Measurements from ENCODE around the gene LCTL. TPM values are rescaled to one million over a fixed set of nuclear protein-coding genes. Genes with fewer than 3 reads are reported as not detected.

The LCTL gene
- polyA plus RNA-seq, 2 of the 4 experiments (the other 2 are of a cell fraction), result not detected

GRCh38 chr15:66614456-66614855, 48.7 kb upstream of the LCTL start:
- DNase-seq (ENCODE audit: low read depth in 1 of 2, low spot score in 1 of 2) (no peak), ATAC-seq (no peak), FAIRE-seq (no peak)
- TF ChIP-seq RARB (CRISPR knock-in tag; IDR thresholded peaks at IDR 0.05) (no peak), E2F6 (IDR thresholded peaks at IDR 0.05; ENCODE audit: borderline replicate concordance, low read depth) (no peak), HOXA7 (CRISPR knock-in tag; IDR thresholded peaks at IDR 0.05) (no peak), EHF (CRISPR knock-in tag; IDR thresholded peaks at IDR 0.05) (no peak), RCOR1 (IDR thresholded peaks at IDR 0.05; ENCODE audit: low read depth, low read length) (no peak), EP300 (IDR thresholded peaks at IDR 0.05) (no peak), FOXS1 (CRISPR knock-in tag; IDR thresholded peaks at IDR 0.05) (no peak)
- TF ChIP-seq, protein P1, sequence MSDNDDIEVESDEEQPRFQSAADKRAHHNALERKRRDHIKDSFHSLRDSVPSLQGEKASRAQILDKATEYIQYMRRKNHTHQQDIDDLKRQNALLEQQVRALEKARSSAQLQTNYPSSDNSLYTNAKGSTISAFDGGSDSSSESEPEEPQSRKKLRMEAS (IDR thresholded peaks at IDR 0.05), result no peak
- TF ChIP-seq, protein P2, sequence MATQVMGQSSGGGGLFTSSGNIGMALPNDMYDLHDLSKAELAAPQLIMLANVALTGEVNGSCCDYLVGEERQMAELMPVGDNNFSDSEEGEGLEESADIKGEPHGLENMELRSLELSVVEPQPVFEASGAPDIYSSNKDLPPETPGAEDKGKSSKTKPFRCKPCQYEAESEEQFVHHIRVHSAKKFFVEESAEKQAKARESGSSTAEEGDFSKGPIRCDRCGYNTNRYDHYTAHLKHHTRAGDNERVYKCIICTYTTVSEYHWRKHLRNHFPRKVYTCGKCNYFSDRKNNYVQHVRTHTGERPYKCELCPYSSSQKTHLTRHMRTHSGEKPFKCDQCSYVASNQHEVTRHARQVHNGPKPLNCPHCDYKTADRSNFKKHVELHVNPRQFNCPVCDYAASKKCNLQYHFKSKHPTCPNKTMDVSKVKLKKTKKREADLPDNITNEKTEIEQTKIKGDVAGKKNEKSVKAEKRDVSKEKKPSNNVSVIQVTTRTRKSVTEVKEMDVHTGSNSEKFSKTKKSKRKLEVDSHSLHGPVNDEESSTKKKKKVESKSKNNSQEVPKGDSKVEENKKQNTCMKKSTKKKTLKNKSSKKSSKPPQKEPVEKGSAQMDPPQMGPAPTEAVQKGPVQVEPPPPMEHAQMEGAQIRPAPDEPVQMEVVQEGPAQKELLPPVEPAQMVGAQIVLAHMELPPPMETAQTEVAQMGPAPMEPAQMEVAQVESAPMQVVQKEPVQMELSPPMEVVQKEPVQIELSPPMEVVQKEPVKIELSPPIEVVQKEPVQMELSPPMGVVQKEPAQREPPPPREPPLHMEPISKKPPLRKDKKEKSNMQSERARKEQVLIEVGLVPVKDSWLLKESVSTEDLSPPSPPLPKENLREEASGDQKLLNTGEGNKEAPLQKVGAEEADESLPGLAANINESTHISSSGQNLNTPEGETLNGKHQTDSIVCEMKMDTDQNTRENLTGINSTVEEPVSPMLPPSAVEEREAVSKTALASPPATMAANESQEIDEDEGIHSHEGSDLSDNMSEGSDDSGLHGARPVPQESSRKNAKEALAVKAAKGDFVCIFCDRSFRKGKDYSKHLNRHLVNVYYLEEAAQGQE (IDR thresholded peaks at IDR 0.05), result no peak
- Histone ChIP-seq H3K4me3 (no peak overlapping the region), H3K4me1 (peaks cover 12% of the 10 kb centered on the region), H3K27ac (no peak overlapping the region), H3K4me2 (no peak overlapping the region), H3K9me3 (no peaks in the 10 kb centered on the region)
- ChIA-PET CTCF (interaction anchor here (0.5 to 5.4 kb wide), 12 partner anchors 9 to 238 kb away, joined by 3 to 42 read pairs (median 6); no protein-coding TSS in a partner anchor), POLR2A (no interaction called here)
- 91% methylated on average over 5 of the region's 5 CpGs for WGBS (ENCODE audit: missing lambda C conversion rate)

DNA sequence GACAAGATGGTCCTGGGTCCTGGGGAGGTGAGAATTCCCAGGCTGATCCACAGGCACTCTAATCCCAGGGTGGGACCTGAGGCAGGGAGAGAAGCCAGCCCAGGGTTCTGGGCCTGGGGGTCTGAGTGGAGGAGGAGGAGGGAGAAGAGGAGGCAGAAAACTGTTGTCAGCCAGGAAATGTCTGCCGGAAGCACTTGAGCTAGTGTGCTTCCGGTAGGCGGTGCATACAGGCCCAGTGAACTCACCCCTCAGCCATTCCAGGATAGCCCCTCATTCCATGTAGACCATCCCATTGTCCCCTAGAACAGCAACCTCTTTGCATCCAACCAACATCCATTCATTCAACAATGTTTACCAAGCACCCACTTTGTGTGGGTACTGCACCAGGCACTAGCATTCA, 47.9 kb upstream of the LCTL start:
- ChIA-PET CTCF (interaction anchor here (0.5 to 5.4 kb wide), 12 partner anchors 8 to 238 kb away, joined by 3 to 42 read pairs (median 4); no protein-coding TSS in a partner anchor), POLR2A (no interaction called here)
- no peak for ATAC-seq
- FAIRE-seq, result no peak
- no peak overlapping the region for H3K4me2 ChIP-seq
- H3K4me3 ChIP-seq, result no peak overlapping the region
- no peak for TF ChIP-seq TFCP2L1 (CRISPR knock-in tag; IDR thresholded peaks at IDR 0.05)
- TF ChIP-seq E2F6 (IDR thresholded peaks at IDR 0.05; ENCODE audit: borderline replicate concordance, low read depth), result no peak
- TF ChIP-seq, protein P3, sequence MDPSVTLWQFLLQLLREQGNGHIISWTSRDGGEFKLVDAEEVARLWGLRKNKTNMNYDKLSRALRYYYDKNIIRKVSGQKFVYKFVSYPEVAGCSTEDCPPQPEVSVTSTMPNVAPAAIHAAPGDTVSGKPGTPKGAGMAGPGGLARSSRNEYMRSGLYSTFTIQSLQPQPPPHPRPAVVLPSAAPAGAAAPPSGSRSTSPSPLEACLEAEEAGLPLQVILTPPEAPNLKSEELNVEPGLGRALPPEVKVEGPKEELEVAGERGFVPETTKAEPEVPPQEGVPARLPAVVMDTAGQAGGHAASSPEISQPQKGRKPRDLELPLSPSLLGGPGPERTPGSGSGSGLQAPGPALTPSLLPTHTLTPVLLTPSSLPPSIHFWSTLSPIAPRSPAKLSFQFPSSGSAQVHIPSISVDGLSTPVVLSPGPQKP (IDR thresholded peaks at IDR 0.05; ENCODE audit: low read depth, low read length), result no peak
- TF ChIP-seq NR3C1 (IDR thresholded peaks at IDR 0.05), result no peak
- TF ChIP-seq MAZ (IDR thresholded peaks at IDR 0.05; ENCODE audit: borderline replicate concordance, low read depth, low read length), result no peak
- TF ChIP-seq HOXB13 (CRISPR knock-in tag; IDR thresholded peaks at IDR 0.05; ENCODE audit: low read depth), result no peak
- no peak for TF ChIP-seq NFE2L2 (conservative IDR thresholded peaks at IDR 0.05; ENCODE audit: low read length)
- TF ChIP-seq JUN (IDR thresholded peaks at IDR 0.05), result no peak
- TF ChIP-seq CEBPB (IDR thresholded peaks at IDR 0.05), result no peak
- TF ChIP-seq FOXS1 (CRISPR knock-in tag; IDR thresholded peaks at IDR 0.05), result no peak
- TF ChIP-seq, protein P2 (IDR thresholded peaks at IDR 0.05), result no peak
- no peak for TF ChIP-seq SREBF2 (IDR thresholded peaks at IDR 0.05)
- TF ChIP-seq HEYL (CRISPR knock-in tag; IDR thresholded peaks at IDR 0.05), result no peak
- no peak for TF ChIP-seq BHLHE40 (IDR thresholded peaks at IDR 0.05; ENCODE audit: low read depth, low read length)
- no peak for TF ChIP-seq RAD21 (conservative IDR thresholded peaks at IDR 0.05 in 1 of 2, IDR thresholded peaks at IDR 0.05 in 1 of 2)
- TF ChIP-seq, protein P4, sequence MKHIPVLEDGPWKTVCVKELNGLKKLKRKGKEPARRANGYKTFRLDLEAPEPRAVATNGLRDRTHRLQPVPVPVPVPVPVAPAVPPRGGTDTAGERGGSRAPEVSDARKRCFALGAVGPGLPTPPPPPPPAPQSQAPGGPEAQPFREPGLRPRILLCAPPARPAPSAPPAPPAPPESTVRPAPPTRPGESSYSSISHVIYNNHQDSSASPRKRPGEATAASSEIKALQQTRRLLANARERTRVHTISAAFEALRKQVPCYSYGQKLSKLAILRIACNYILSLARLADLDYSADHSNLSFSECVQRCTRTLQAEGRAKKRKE (CRISPR knock-in tag; IDR thresholded peaks at IDR 0.05; ENCODE audit: low read depth), result no peak
- TF ChIP-seq KDM5A (IDR thresholded peaks at IDR 0.05), result no peak
- TF ChIP-seq RCOR1 (IDR thresholded peaks at IDR 0.05; ENCODE audit: low read depth, low read length), result no peak
- 98% methylated on average over 3 of the region's 3 CpGs for WGBS (ENCODE audit: missing lambda C conversion rate)
- DNase-seq (ENCODE audit: low read depth in 1 of 2, low spot score in 1 of 2), result no peak
- H3K9me3 ChIP-seq, result no peaks in the 10 kb centered on the region
- peaks cover 9% of the 10 kb centered on the region for H3K4me1 ChIP-seq
- no peak overlapping the region for H3K27ac ChIP-seq
